SK-N-SH treated with all-trans-retinoic acid at 6 μM for 48 hours (cell line): ENCODE data around the gene CLEC4F.

Experiments used
- ATAC-seq: fragments of 200-7000 bp; cut with Tn5 transposase; 3 replicates; pipeline ENCODE4 v1.9.1; 2020; ENCODE audit warnings: mild to moderate bottlenecking, moderate library complexity
- ARNTL ChIP-seq: fragments of 450-650 bp; formaldehyde crosslinking; IDR thresholded peaks from 2 replicates; pipeline ENCODE4 v1.5.0; 2020; ENCODE audit warnings: low read depth, mild to moderate bottlenecking, moderate library complexity, borderline replicate concordance
- CREB5 ChIP-seq: fragments of 250-450 bp; sonication (Bioruptor Pico); IDR thresholded peaks from 2 replicates; pipeline ENCODE4 v1.5.1; 2020; ENCODE audit warnings: low read depth, mild to moderate bottlenecking, moderate library complexity
- CSDC2 ChIP-seq: fragments of 250-450 bp; sonication (Bioruptor Pico); IDR thresholded peaks from 2 replicates; pipeline ENCODE4 v1.5.0; 2020; ENCODE audit warnings: mild to moderate bottlenecking, moderate library complexity
- CSRNP3 ChIP-seq: fragments of 250-450 bp; sonication (Bioruptor Pico); IDR thresholded peaks from 2 replicates; pipeline ENCODE4 v1.5.1; 2021; ENCODE audit warnings: mild to moderate bottlenecking, moderate library complexity
- ESRRG ChIP-seq: fragments of 250-450 bp; sonication (Bioruptor Pico); IDR thresholded peaks from 2 replicates; pipeline ENCODE4 v1.6.1; 2021; ENCODE audit warnings: mild to moderate bottlenecking
- GLIS3 ChIP-seq: fragments of 250-450 bp; sonication (Bioruptor Pico); IDR thresholded peaks from 2 replicates; pipeline ENCODE4 v1.5.0; 2020; ENCODE audit warnings: mild to moderate bottlenecking, moderate library complexity
- ISL1 ChIP-seq: fragments of 250-450 bp; sonication (Bioruptor Pico); IDR thresholded peaks from 2 replicates; pipeline ENCODE4 v2.1.2; 2022; ENCODE audit warnings: mild to moderate bottlenecking, moderate library complexity
- POU6F1 ChIP-seq: fragments of 250-450 bp; sonication (Bioruptor Pico); IDR thresholded peaks from 2 replicates; pipeline ENCODE4 v1.8.0; 2021; ENCODE audit warnings: low read depth, mild to moderate bottlenecking, moderate library complexity, borderline replicate concordance
- PPARA ChIP-seq: fragments of 250-450 bp; sonication (Bioruptor Pico); IDR thresholded peaks from 2 replicates; pipeline ENCODE4 v1.5.0; 2020; ENCODE audit warnings: mild to moderate bottlenecking, borderline replicate concordance
- RARB ChIP-seq: fragments of 250-450 bp; sonication (Bioruptor Pico); IDR thresholded peaks from 2 replicates; pipeline ENCODE4 v1.8.0; 2021; ENCODE audit warnings: mild to moderate bottlenecking, moderate library complexity
- SNAI2 ChIP-seq: fragments of 250-450 bp; sonication (Bioruptor Pico); IDR thresholded peaks from 2 replicates; pipeline ENCODE4 v1.5.0; 2020; ENCODE audit warnings: mild to moderate bottlenecking, moderate library complexity
- TCF4 ChIP-seq: fragments of 250-450 bp; sonication (Bioruptor Pico); IDR thresholded peaks from 2 replicates; pipeline ENCODE4 v1.8.0; 2021; ENCODE audit warnings: mild to moderate bottlenecking, moderate library complexity, borderline replicate concordance
- TOX ChIP-seq: fragments of 250-450 bp; sonication (Bioruptor Pico); IDR thresholded peaks from 2 replicates; pipeline ENCODE4 v1.8.0; 2021; ENCODE audit warnings: mild to moderate bottlenecking, moderate library complexity, borderline replicate concordance
- ZFP3 ChIP-seq: fragments of 250-450 bp; sonication (Bioruptor Pico); IDR thresholded peaks from 2 replicates; pipeline ENCODE4 v1.5.0; 2020; ENCODE audit warnings: mild to moderate bottlenecking, moderate library complexity
- ZFP30 ChIP-seq: fragments of 450-650 bp; formaldehyde crosslinking; IDR thresholded peaks from 2 replicates; pipeline ENCODE4 v1.5.0; 2022; ENCODE audit warnings: mild to moderate bottlenecking, moderate library complexity
- ZNF565 ChIP-seq: fragments of 450-650 bp; formaldehyde crosslinking; conservative IDR thresholded peaks from 2 replicates; pipeline ENCODE4 v1.5.0; 2020; ENCODE audit warnings: low read depth, mild to moderate bottlenecking, moderate library complexity
- ZNF70 ChIP-seq: fragments of 450-650 bp; formaldehyde crosslinking; IDR thresholded peaks from 2 replicates; pipeline ENCODE4 v1.5.0; 2020; ENCODE audit warnings: mild to moderate bottlenecking, moderate library complexity
- ZNF8 ChIP-seq: fragments of 450-650 bp; formaldehyde crosslinking; IDR thresholded peaks from 2 replicates; pipeline ENCODE4 v1.5.0; 2020; ENCODE audit warnings: mild to moderate bottlenecking, moderate library complexity
- TF ChIP-seq, protein P1 (sequence below): fragments of 250-450 bp; sonication (Bioruptor Pico); IDR thresholded peaks from 2 replicates; pipeline ENCODE4 v1.5.0; 2020; ENCODE audit warnings: mild to moderate bottlenecking, moderate library complexity
- TF ChIP-seq, protein P2 (sequence below): fragments of 250-450 bp; sonication (Bioruptor Pico); IDR thresholded peaks from 2 replicates; pipeline ENCODE4 v1.8.0; 2020; ENCODE audit warnings: mild to moderate bottlenecking, moderate library complexity, borderline replicate concordance

Gene CLEC4F

DNA sequence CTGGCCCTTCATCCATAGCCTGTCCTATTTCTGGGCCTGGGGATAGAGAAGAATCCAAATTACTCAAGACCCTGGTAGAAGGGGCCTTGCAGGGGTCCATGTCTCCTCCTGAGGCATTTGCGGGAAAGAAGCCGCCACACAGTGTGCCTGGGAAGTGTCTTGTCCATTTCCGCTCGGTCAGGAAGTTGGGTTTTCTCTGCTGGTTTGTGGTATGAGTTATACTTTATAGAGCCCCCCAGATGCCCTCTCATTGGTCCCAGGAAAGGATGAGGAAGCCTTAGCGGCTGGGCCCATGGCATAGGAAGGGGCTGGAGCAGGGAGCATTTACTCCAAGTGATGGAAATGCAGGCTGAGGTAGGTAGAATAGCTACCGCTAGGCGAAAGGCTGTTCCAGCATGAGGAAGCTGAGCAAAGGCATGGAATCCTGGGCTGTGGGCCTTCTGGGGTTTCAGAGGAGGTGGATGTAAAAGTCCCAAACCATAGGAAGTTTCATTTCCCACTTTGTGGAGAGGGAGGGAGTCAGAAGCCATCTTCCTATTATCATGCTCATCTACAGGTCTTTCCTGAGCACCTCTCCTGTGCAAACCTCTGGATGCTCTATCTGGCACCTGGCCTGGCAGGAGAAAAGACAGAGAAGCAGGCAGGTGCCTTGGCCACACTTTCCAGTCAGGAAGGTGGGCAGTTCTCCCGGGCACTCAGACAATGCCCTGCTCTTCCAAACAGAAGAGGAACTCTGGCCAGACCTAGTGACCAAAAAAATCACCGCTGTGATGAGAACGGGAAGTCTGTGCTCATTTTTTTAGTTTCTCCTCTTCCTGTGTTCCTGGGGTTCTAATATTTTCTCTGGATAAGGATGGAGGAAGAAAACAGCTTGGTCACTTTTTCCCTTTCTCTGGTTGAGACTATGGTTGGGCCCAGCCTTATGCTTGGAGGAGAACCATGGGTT lies 17.9 kb upstream of the CLEC4F start:
- no peak for ATAC-seq
- TF ChIP-seq ARNTL (CRISPR knock-in tag), result no peak
- TF ChIP-seq ESRRG (CRISPR knock-in tag), result no peak
- TF ChIP-seq RARB (CRISPR knock-in tag), result no peak
- TF ChIP-seq GLIS3 (CRISPR knock-in tag), result no peak

DNA sequence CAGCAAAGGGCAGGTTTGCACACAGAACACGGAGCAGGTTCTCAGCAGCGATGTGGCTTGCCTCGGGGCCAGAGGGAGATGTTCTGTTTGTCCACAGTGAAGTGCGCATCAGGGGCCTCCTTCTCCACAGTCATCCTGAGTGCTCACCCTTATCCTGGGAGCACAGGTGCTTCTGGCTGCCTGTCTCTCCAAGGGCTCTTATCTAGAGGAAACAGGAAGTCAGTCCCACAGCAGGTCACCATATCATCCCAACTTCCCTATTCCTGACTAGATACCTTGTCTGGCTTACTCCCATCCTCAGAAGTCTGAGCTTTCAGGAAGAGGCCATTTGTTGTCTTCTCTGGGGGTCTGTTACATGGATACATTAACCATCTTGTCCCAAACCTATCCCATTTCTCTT lies 15.2 kb upstream of the CLEC4F start, which contains the start of gene CD207:
Gene CD207 (minus strand): TSS at position 174 of the 400 bp plus-strand sequence. CDS start 40 bp downstream, at position 134.
- ATAC-seq, result no peak
- TF ChIP-seq ZNF70 (CRISPR knock-in tag) (no peak), PPARA (CRISPR knock-in tag) (no peak), TOX (no peak), POU6F1 (CRISPR knock-in tag) (no peak), CREB5 (CRISPR knock-in tag) (no peak), ZNF8 (CRISPR knock-in tag) (no peak), CSRNP3 (no peak), GLIS3 (CRISPR knock-in tag) (no peak), ISL1 (no peak), CSDC2 (no peak), ZNF565 (CRISPR knock-in tag) (no peak), SNAI2 (no peak), RARB (CRISPR knock-in tag) (no peak), TCF4 (no peak), ZFP3 (CRISPR knock-in tag) (no peak)
- TF ChIP-seq, protein P1, sequence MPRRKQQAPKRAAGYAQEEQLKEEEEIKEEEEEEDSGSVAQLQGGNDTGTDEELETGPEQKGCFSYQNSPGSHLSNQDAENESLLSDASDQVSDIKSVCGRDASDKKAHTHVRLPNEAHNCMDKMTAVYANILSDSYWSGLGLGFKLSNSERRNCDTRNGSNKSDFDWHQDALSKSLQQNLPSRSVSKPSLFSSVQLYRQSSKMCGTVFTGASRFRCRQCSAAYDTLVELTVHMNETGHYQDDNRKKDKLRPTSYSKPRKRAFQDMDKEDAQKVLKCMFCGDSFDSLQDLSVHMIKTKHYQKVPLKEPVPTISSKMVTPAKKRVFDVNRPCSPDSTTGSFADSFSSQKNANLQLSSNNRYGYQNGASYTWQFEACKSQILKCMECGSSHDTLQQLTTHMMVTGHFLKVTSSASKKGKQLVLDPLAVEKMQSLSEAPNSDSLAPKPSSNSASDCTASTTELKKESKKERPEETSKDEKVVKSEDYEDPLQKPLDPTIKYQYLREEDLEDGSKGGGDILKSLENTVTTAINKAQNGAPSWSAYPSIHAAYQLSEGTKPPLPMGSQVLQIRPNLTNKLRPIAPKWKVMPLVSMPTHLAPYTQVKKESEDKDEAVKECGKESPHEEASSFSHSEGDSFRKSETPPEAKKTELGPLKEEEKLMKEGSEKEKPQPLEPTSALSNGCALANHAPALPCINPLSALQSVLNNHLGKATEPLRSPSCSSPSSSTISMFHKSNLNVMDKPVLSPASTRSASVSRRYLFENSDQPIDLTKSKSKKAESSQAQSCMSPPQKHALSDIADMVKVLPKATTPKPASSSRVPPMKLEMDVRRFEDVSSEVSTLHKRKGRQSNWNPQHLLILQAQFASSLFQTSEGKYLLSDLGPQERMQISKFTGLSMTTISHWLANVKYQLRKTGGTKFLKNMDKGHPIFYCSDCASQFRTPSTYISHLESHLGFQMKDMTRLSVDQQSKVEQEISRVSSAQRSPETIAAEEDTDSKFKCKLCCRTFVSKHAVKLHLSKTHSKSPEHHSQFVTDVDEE (CRISPR knock-in tag), result no peak

DNA sequence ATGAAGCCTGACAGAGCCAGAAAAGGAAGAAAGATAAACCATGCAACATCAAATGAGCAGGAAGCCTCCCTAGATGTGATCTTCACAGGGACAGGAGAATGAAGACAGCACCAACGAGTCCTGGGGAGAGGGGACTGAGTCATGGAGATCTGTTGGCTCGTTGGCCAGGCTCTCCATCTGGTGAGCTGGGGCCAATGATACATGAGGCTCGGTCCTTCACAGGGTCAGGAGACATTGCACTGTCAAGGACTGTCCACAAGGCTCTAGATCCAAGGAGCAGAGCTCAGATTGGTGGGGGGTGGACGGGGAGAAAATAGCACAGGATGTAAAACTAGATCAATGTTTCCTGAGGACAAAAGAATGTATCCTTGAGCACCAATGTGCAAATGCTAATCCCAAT lies 14.5 kb upstream of the CLEC4F start:
- no peak for ATAC-seq
- TF ChIP-seq ARNTL (CRISPR knock-in tag), result no peak
- no peak for TF ChIP-seq CSRNP3
- no peak for TF ChIP-seq ISL1
- no peak for TF ChIP-seq ZFP3 (CRISPR knock-in tag)
- TF ChIP-seq POU6F1 (CRISPR knock-in tag), result no peak
- TF ChIP-seq TCF4, result no peak
- no peak for TF ChIP-seq ZFP30 (CRISPR knock-in tag)
- TF ChIP-seq CSDC2, result no peak
- TF ChIP-seq ZNF565 (CRISPR knock-in tag), result no peak
- no peak for TF ChIP-seq PPARA (CRISPR knock-in tag)
- no peak for TF ChIP-seq ZNF8 (CRISPR knock-in tag)
- no peak for TF ChIP-seq SNAI2
- TF ChIP-seq, protein P2, sequence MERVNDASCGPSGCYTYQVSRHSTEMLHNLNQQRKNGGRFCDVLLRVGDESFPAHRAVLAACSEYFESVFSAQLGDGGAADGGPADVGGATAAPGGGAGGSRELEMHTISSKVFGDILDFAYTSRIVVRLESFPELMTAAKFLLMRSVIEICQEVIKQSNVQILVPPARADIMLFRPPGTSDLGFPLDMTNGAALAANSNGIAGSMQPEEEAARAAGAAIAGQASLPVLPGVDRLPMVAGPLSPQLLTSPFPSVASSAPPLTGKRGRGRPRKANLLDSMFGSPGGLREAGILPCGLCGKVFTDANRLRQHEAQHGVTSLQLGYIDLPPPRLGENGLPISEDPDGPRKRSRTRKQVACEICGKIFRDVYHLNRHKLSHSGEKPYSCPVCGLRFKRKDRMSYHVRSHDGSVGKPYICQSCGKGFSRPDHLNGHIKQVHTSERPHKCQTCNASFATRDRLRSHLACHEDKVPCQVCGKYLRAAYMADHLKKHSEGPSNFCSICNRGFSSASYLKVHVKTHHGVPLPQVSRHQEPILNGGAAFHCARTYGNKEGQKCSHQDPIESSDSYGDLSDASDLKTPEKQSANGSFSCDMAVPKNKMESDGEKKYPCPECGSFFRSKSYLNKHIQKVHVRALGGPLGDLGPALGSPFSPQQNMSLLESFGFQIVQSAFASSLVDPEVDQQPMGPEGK (CRISPR knock-in tag), result no peak
- no peak for TF ChIP-seq GLIS3 (CRISPR knock-in tag)
